GM12874 (cell line): ENCODE data around the gene TCF19.

ENCODE experiments used
- TF ChIP-seq, protein P1 (sequence below): IDR thresholded peaks from 2 replicates; pipeline ENCODE4 v1.5.1; 2011; ENCODE audit warnings: low read depth, mild to moderate bottlenecking, control low read depth, low read length, moderate library complexity; ENCODE audit not compliant: insufficient read depth

TCF19 gene

DNA sequence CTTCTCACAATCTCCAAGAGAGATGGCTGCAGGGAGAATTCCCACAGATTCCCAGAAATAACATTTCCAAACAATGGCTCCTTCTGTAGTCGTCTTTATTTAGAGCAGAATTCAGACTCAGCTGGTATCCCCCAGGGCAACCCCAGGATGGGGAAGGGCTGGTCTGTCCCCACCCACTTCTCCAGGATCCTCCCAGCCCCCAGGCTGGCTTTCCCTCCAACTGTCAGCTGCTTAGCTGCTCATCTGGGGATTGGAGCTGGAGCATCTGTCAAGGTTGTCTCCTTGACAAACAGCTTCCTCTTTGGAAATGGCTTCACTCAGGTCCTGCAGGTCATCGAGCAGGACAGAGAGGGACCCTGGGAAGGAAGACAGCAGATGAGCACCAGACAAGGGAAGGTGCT lies 16.0 kb upstream of the TCF19 start:
- TF ChIP-seq, protein P1, sequence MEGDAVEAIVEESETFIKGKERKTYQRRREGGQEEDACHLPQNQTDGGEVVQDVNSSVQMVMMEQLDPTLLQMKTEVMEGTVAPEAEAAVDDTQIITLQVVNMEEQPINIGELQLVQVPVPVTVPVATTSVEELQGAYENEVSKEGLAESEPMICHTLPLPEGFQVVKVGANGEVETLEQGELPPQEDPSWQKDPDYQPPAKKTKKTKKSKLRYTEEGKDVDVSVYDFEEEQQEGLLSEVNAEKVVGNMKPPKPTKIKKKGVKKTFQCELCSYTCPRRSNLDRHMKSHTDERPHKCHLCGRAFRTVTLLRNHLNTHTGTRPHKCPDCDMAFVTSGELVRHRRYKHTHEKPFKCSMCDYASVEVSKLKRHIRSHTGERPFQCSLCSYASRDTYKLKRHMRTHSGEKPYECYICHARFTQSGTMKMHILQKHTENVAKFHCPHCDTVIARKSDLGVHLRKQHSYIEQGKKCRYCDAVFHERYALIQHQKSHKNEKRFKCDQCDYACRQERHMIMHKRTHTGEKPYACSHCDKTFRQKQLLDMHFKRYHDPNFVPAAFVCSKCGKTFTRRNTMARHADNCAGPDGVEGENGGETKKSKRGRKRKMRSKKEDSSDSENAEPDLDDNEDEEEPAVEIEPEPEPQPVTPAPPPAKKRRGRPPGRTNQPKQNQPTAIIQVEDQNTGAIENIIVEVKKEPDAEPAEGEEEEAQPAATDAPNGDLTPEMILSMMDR = no peak

DNA sequence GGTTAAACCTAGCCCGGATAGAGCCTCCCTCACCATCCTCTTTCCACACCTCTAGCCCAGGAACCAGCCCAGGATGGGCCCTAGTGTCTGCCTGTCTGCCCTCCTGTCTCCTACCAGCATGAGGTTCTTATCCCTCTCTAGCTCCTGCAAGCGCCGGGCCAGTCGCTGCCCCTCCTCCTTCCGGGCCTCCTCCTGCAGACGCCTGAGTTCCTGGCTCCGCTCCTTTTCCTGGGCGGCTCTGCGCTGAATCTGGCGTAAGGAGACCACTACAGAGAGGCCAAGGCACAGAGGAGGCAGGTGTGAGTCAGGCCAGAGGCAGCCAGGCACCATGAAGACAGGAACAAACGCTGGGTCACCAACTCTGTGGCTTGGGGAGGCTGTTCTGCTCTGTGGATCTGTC lies 15.2 kb upstream of the TCF19 start:
- TF ChIP-seq, protein P1 = no peak

GRCh38 chr6:31144296-31144969 lies 14.0 kb upstream of the TCF19 start:
- TF ChIP-seq, protein P1 = no peak

GRCh38 chr6:31144970-31145340 lies 13.4 kb upstream of the TCF19 start:
- TF ChIP-seq, protein P1 = no peak

DNA sequence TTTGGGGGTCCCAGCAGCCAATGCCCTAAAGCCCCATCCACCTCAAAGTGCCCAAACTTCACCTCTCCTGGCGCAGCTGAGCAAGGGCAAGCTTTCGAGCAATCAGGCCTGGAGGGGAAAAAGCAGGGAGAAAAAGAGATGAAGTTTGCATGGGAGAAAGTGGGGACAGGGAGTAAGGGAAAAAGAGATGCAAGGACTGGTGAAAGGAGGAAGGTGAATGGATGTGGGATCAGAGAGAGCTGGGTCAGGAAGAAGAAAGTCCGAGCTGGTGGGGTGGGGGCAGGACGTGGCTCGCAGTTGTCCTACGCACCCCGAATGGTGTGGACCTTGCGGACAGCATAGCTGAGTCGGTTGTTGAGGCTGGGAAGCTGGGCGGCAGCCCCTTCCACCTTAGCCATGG lies 13.0 kb upstream of the TCF19 start:
- TF ChIP-seq, protein P1 = no peak

DNA sequence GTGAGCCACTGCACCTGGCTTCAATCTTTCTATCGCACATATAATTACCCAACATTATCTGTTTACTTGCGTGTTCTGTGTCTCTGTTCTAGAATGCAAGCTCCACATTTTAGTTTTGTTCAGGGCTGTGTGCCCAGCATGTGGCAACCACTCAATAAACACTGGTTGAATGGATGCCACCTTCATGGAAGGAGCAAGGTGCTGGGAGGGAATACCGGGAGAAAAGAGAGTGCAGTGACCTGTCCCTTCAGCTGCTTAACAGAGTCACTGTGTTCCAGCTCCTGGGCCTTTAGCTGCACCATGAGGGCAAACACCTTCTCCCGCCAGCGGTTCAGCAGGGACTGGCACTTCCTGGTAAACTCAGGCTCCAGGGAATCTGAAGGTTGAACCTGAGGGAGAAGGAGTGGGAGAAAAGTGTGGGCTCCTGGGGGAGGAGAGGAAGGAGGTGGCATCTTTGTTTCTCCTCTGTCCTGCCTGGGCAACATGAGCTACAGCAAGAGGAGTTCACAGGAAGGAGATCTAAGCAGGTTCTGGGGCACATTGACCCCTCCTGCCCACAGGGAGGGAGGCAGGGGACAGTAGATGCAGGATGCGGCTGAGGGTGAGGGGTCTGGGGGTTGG lies 8.5 kb upstream of the TCF19 start:
- TF ChIP-seq, protein P1 = no peak

GRCh38 chr6:31152781-31153180 lies 5.6 kb upstream of the TCF19 start:
- TF ChIP-seq, protein P1 = no peak

GRCh38 chr6:31154436-31154835 lies 4.0 kb upstream of the TCF19 start:
- TF ChIP-seq, protein P1 = no peak
